Measurements from ENCODE around the gene TSC22D2.

- TF ChIP-seq EZH2 (IDR thresholded peaks at IDR 0.05; ENCODE audit: insufficient read depth, poor library complexity, severe bottlenecking) (no peak), EZH2phosphoT487 (IDR thresholded peaks at IDR 0.05; ENCODE audit: insufficient read depth, low read depth) (no peak)
These were observed 43.4 kb downstream of the TSC22D2 start for GRCh38 chr3:150451329-150452048.

Measured in GM23248 (cell line).